Measurements from ENCODE around the gene GPR137C.

GRCh38 chr14:52650774-52651173, 98.1 kb downstream of the GPR137C start:
- TF ChIP-seq CTCF (IDR thresholded peaks at IDR 0.05): no peak
- TF ChIP-seq POLR2A (IDR thresholded peaks at IDR 0.05): no peak
- TF ChIP-seq POLR2AphosphoS5 (IDR thresholded peaks at IDR 0.05; ENCODE audit: insufficient read depth in 1 of 2, low read depth in 1 of 2): no peak

Data from vagina (tissue), 2 donors.